K562 treated with DMSO at 1 percent for 24 hours (cell line): ENCODE data around the gene NKX6-1. TPM values are rescaled to one million over a fixed set of nuclear protein-coding genes. Genes with fewer than 3 reads are reported as not detected.

ENCODE experiments used
- total RNA-seq: library from RNA; unstranded; fragments of 300-600 nt; gene quantifications from 2 replicates; pipeline ENCODE4 v1.2.3, GENCODE V29; 2022; ENCODE audit warnings: low read depth; ENCODE audit not compliant: insufficient read depth

NKX6-1 gene
- total RNA-seq: not detected in 2 replicates

DNA sequence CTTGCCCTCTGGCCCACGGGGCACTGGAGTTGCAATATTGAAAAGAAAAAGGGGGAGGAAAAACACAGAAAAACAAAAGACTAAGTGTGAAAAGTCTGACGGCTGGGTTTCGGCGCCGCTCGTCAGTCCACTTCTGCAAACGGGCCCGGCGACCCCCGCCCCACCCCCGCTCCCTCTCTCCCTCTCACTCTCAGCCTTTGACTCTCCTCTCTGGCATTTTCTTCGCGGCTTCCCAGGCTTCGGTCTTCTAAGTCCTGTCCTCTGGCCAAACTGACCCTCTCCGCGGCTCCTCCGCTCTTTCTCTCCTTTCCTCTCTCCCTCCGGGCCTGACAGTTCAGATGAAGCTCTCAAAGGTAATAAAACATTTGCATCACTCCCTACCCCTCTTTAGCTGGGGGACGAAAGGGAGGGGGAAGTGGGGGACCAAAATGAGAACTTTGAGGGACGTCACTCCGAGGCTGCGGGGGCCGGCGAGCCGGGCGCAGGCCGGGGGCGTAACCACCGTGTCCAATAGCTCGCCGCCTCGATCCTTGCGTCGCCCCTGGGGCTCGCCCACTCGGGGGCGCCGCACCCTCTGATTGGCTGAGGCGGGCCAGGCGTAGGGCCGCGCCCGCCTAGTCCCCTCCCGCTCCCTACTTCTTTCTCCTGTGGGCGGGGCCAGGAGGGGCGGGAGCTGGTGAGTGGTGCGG is at the start of gene NKX6-1:
Gene NKX6-1 (minus strand): TSS at position 358 of the 689 bp plus-strand sequence. CDS start 1,064 bp downstream, outside the sequence.

Other genes starting within 250 kb of the NKX6-1 start
- gene CDS1, start 83.8 kb upstream of the NKX6-1 start, total RNA-seq: 1.0 and 1.2 TPM in 2 replicates